Uterus (tissue), 2 donors: Measurements from ENCODE around the gene ABCC12.

Source experiments
- CTCF ChIP-seq, 4 experiments: fragments of 200-600 bp in 2 of 4; fragments of 450-650 bp in 2 of 4; sonication (generic) in 2 of 4; IDR thresholded peaks; one replicate each; pipeline ENCODE4 v1.5.1; 2016 to 2019; ENCODE audit warnings: antibody characterized with exemption in 4 of 4, mild to moderate bottlenecking in 2 of 4, moderate library complexity in 1 of 4
- POLR2A ChIP-seq, 2 donors: fragments of 450-650 bp; IDR thresholded peaks; one replicate each; pipeline ENCODE4 v1.6.1; 2016; ENCODE audit warnings: antibody characterized with exemption in 2 of 2, mild to moderate bottlenecking in 1 of 2, moderate library complexity in 1 of 2

- TF ChIP-seq CTCF (IDR thresholded peaks at IDR 0.05) = no peak
- TF ChIP-seq POLR2A (IDR thresholded peaks at IDR 0.05) = no peak
Measured at GRCh38 chr16:48150707-48151106, 5.1 kb downstream of the ABCC12 start.
